Measurements from ENCODE around the gene C2CD4B. TPM values are rescaled to one million over a fixed set of nuclear protein-coding genes. Genes with fewer than 3 reads are reported as not detected.

C2CD4B gene
- total and polyA plus RNA-seq, 4 donors = 0.17 to 1.8 (median 0.66) TPM

GRCh38 chr15:62164396-62165103, 535 bp downstream of the C2CD4B start:
- H3K9ac ChIP-seq (ENCODE audit: low read depth in 1 of 2, low read length in 2 of 2) = no peak overlapping the region
- TF ChIP-seq RXRA (IDR thresholded peaks at IDR 0.05) = no peak
- TF ChIP-seq CTCF (IDR thresholded peaks at IDR 0.05; ENCODE audit: low read depth, low read length, missing input control) = no peak
- TF ChIP-seq TAF1 (conservative IDR thresholded peaks at IDR 0.05) = no peak
- TF ChIP-seq RAD21 (IDR thresholded peaks at IDR 0.05) = no peak
- TF ChIP-seq YY1 (IDR thresholded peaks at IDR 0.05) = no peak
- no peak for TF ChIP-seq SP1 (IDR thresholded peaks at IDR 0.05)
- no peak for TF ChIP-seq HNF4G (IDR thresholded peaks at IDR 0.05)
- no peak for TF ChIP-seq NR2F2 (IDR thresholded peaks at IDR 0.05)
- TF ChIP-seq, protein P1, sequence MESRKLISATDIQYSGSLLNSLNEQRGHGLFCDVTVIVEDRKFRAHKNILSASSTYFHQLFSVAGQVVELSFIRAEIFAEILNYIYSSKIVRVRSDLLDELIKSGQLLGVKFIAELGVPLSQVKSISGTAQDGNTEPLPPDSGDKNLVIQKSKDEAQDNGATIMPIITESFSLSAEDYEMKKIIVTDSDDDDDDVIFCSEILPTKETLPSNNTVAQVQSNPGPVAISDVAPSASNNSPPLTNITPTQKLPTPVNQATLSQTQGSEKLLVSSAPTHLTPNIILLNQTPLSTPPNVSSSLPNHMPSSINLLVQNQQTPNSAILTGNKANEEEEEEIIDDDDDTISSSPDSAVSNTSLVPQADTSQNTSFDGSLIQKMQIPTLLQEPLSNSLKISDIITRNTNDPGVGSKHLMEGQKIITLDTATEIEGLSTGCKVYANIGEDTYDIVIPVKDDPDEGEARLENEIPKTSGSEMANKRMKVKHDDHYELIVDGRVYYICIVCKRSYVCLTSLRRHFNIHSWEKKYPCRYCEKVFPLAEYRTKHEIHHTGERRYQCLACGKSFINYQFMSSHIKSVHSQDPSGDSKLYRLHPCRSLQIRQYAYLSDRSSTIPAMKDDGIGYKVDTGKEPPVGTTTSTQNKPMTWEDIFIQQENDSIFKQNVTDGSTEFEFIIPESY (IDR thresholded peaks at IDR 0.05) = no peak
- no peak for TF ChIP-seq FOXA2 (IDR thresholded peaks at IDR 0.05)
- 3% methylated on average over 98 of the region's 98 CpGs for WGBS

GRCh38 chr15:62164014-62164395, 1.1 kb downstream of the C2CD4B start:
- 5% methylated on average over 52 of the region's 52 CpGs for whole genome bisulfite sequencing
- no peak for DNase-seq (ENCODE audit: low spot score)
- peak overlapping the region in 2 of 3 donors; percentile 8 to 59 for H3K4me3 ChIP-seq (ENCODE audit: low read depth in 1 of 3, low read length in 3 of 3)
- H3K36me3 ChIP-seq (ENCODE audit: control insufficient read depth in 4 of 4, insufficient read depth in 3 of 4, low read depth in 1 of 4, low read length in 3 of 4) = no peaks in the 10 kb centered on the region
- H3K9ac ChIP-seq (ENCODE audit: low read depth in 1 of 2, low read length in 2 of 2) = no peak overlapping the region
- no peaks in the 10 kb centered on the region for H3K9me3 ChIP-seq (ENCODE audit: control insufficient read depth in 4 of 4, low read length in 3 of 4)
- TF ChIP-seq RXRA (IDR thresholded peaks at IDR 0.05) (no peak), RAD21 (IDR thresholded peaks at IDR 0.05) (no peak), FOXA2 (IDR thresholded peaks at IDR 0.05) (no peak)
- H3K4me1 ChIP-seq (ENCODE audit: control insufficient read depth in 4 of 4, insufficient read depth in 4 of 4, low read length in 3 of 4) = peaks cover 5 to 15% (median 12%) of the 10 kb centered on the region in 4 donors
- H3K27me3 ChIP-seq (ENCODE audit: control insufficient read depth in 4 of 4, insufficient read depth in 4 of 4, low read length in 3 of 4) = peaks cover 0 to 12% (median 0%) of the 10 kb centered on the region in 4 donors
- peak overlapping the region; percentile 35 to 37 for H3K27ac ChIP-seq (ENCODE audit: low read depth in 1 of 2, low read length in 2 of 2)

More at GRCh38 chr15:62164396-62165103, 535 bp downstream of the C2CD4B start:
- Histone ChIP-seq H3K27me3 (ENCODE audit: control insufficient read depth in 4 of 4, insufficient read depth in 4 of 4, low read length in 3 of 4) (peaks cover 0 to 12% (median 0%) of the 10 kb centered on the region in 4 donors), H3K36me3 (ENCODE audit: control insufficient read depth in 4 of 4, insufficient read depth in 3 of 4, low read depth in 1 of 4, low read length in 3 of 4) (no peaks in the 10 kb centered on the region), H3K27ac (ENCODE audit: low read depth in 1 of 2, low read length in 2 of 2) (peak overlapping the region; percentile 25 to 43), H3K4me3 (ENCODE audit: low read depth in 1 of 3, low read length in 3 of 3) (peak overlapping the region in 2 of 3 donors; percentile 47 to 59), H3K9me3 (ENCODE audit: control insufficient read depth in 4 of 4, low read length in 3 of 4) (no peaks in the 10 kb centered on the region), H3K4me1 (ENCODE audit: control insufficient read depth in 4 of 4, insufficient read depth in 4 of 4, low read length in 3 of 4) (peaks cover 5 to 15% (median 12%) of the 10 kb centered on the region in 4 donors)
- no peak for DNase-seq (ENCODE audit: low spot score)

- Histone ChIP-seq H3K4me3 (ENCODE audit: low read depth in 1 of 3, low read length in 3 of 3) (peak overlapping the region in 2 of 3 donors; percentile 8 to 59), H3K9ac (ENCODE audit: low read depth in 1 of 2, low read length in 2 of 2) (no peak overlapping the region), H3K4me1 (ENCODE audit: control insufficient read depth in 4 of 4, insufficient read depth in 4 of 4, low read length in 3 of 4) (peaks cover 5 to 15% (median 12%) of the 10 kb centered on the region in 4 donors), H3K27ac (ENCODE audit: low read depth in 1 of 2, low read length in 2 of 2) (peak overlapping the region; percentile 35 to 37), H3K9me3 (ENCODE audit: control insufficient read depth in 4 of 4, low read length in 3 of 4) (no peaks in the 10 kb centered on the region), H3K36me3 (ENCODE audit: control insufficient read depth in 4 of 4, insufficient read depth in 3 of 4, low read depth in 1 of 4, low read length in 3 of 4) (no peaks in the 10 kb centered on the region), H3K27me3 (ENCODE audit: control insufficient read depth in 4 of 4, insufficient read depth in 4 of 4, low read length in 3 of 4) (peaks cover 0 to 12% (median 0%) of the 10 kb centered on the region in 4 donors)
- TF ChIP-seq, protein P2, sequence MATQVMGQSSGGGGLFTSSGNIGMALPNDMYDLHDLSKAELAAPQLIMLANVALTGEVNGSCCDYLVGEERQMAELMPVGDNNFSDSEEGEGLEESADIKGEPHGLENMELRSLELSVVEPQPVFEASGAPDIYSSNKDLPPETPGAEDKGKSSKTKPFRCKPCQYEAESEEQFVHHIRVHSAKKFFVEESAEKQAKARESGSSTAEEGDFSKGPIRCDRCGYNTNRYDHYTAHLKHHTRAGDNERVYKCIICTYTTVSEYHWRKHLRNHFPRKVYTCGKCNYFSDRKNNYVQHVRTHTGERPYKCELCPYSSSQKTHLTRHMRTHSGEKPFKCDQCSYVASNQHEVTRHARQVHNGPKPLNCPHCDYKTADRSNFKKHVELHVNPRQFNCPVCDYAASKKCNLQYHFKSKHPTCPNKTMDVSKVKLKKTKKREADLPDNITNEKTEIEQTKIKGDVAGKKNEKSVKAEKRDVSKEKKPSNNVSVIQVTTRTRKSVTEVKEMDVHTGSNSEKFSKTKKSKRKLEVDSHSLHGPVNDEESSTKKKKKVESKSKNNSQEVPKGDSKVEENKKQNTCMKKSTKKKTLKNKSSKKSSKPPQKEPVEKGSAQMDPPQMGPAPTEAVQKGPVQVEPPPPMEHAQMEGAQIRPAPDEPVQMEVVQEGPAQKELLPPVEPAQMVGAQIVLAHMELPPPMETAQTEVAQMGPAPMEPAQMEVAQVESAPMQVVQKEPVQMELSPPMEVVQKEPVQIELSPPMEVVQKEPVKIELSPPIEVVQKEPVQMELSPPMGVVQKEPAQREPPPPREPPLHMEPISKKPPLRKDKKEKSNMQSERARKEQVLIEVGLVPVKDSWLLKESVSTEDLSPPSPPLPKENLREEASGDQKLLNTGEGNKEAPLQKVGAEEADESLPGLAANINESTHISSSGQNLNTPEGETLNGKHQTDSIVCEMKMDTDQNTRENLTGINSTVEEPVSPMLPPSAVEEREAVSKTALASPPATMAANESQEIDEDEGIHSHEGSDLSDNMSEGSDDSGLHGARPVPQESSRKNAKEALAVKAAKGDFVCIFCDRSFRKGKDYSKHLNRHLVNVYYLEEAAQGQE (IDR thresholded peaks at IDR 0.05) = no peak
- no peak for DNase-seq (ENCODE audit: low spot score)
- 29% methylated on average over 29 of the region's 29 CpGs for WGBS
Measured at GRCh38 chr15:62163397-62164013, 1.6 kb downstream of the C2CD4B start.
